ENCODE results near the gene ZSCAN32.

DNA sequence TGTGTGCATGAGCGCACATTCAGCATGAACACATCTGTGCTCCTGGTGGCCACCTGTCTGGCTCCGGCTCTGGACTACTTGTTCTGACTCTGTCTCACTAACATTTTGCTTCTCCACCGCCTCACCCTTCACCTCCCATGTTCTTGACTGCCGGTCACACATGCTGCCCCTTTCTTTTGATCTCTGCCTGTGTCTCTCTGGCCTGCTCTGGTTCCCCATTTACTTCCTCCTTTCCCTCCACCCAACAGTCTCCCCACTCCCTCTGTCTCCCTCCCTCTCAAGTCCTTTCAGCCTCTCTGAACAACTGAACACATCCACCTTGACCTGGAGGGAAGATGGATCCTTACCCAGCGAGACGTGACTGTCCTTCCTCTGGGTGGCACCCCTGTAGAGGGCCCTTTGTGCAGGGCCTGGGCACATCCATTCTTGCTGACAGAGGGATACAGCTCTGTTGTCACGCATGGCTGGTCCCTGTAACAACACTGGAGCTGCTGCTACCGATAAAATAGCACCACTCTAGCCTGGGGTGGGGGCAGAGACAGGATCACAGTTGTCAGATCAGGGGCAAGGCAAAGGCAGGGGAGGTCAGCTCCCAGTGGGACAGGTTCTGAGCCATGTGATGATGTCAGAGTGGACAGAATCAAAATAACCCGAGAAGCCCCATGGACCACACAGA is 11.0 kb downstream of the ZSCAN32 start:
- TF ChIP-seq, protein P1, sequence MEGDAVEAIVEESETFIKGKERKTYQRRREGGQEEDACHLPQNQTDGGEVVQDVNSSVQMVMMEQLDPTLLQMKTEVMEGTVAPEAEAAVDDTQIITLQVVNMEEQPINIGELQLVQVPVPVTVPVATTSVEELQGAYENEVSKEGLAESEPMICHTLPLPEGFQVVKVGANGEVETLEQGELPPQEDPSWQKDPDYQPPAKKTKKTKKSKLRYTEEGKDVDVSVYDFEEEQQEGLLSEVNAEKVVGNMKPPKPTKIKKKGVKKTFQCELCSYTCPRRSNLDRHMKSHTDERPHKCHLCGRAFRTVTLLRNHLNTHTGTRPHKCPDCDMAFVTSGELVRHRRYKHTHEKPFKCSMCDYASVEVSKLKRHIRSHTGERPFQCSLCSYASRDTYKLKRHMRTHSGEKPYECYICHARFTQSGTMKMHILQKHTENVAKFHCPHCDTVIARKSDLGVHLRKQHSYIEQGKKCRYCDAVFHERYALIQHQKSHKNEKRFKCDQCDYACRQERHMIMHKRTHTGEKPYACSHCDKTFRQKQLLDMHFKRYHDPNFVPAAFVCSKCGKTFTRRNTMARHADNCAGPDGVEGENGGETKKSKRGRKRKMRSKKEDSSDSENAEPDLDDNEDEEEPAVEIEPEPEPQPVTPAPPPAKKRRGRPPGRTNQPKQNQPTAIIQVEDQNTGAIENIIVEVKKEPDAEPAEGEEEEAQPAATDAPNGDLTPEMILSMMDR (IDR thresholded peaks at IDR 0.05), result no peak
- no peak for TF ChIP-seq EP300 (IDR thresholded peaks at IDR 0.05)
- TF ChIP-seq POLR2AphosphoS5 (IDR thresholded peaks at IDR 0.05), result no peak
